ENCODE data around the gene ZNF804B. TPM values are rescaled to one million over a fixed set of nuclear protein-coding genes. Genes with fewer than 3 reads are reported as not detected.

ZNF804B gene
- total and polyA plus RNA-seq, 8 donors = 0.37 TPM; not detected in 7

- no peak for DNase-seq
- H3K27me3 ChIP-seq = no peaks in the 10 kb centered on the region
- H3K9me3 ChIP-seq = no peaks in the 10 kb centered on the region
- H3K4me1 ChIP-seq = no peaks in the 10 kb centered on the region
- H3K36me3 ChIP-seq = no peaks in the 10 kb centered on the region
- H3K27ac ChIP-seq = no peak overlapping the region
- no peak overlapping the region for H3K4me3 ChIP-seq
- intact Hi-C loops (cut with DNase I; ENCODE audit: low total_unique reads) = no loop called here
- no peak for TF ChIP-seq EP300 (IDR thresholded peaks at IDR 0.05)
- no peak for TF ChIP-seq POLR2A (IDR thresholded peaks at IDR 0.05)
- TF ChIP-seq CTCF (IDR thresholded peaks at IDR 0.05) = no peak
- TF ChIP-seq POLR2AphosphoS5 (IDR thresholded peaks at IDR 0.05) = no peak
Measured at GRCh38 chr7:89103564-89103963, 344.1 kb downstream of the ZNF804B start.

- no peak for TF ChIP-seq POLR2A (IDR thresholded peaks at IDR 0.05)
Measured at GRCh38 chr7:89104748-89105685, 345.5 kb downstream of the ZNF804B start.

GRCh38 chr7:89123871-89124270, 364.4 kb downstream of the ZNF804B start:
- Histone ChIP-seq H3K27me3 (no peaks in the 10 kb centered on the region), H3K36me3 (no peaks in the 10 kb centered on the region), H3K27ac (no peak overlapping the region), H3K4me1 (no peaks in the 10 kb centered on the region), H3K4me3 (no peak overlapping the region), H3K9me3 (no peaks in the 10 kb centered on the region)
- no peak for DNase-seq
- WGBS, 5 donors = 39 to 54% (median 50%) methylated on average over 2 of the region's 2 CpGs
- TF ChIP-seq CTCF (IDR thresholded peaks at IDR 0.05) (no peak), POLR2A (IDR thresholded peaks at IDR 0.05) (no peak), POLR2AphosphoS5 (IDR thresholded peaks at IDR 0.05) (no peak), EP300 (IDR thresholded peaks at IDR 0.05) (no peak)
- intact Hi-C loops (cut with DNase I; ENCODE audit: low total_unique reads) = no loop called here

More at GRCh38 chr7:89104748-89105685, 345.5 kb downstream of the ZNF804B start:
- H3K4me1 ChIP-seq = no peaks in the 10 kb centered on the region
- no peak overlapping the region for H3K27ac ChIP-seq
- H3K9me3 ChIP-seq = no peaks in the 10 kb centered on the region
- no peak overlapping the region for H3K4me3 ChIP-seq
- 77 to 86% (median 79%) methylated on average over 6 of the region's 6 CpGs for WGBS, 5 donors
- H3K27me3 ChIP-seq = no peaks in the 10 kb centered on the region
- DNase-seq = no peak
- no peaks in the 10 kb centered on the region for H3K36me3 ChIP-seq
- intact Hi-C loops (cut with DNase I; ENCODE audit: low total_unique reads) = no loop called here

GRCh38 chr7:89129600-89130375, 370.3 kb downstream of the ZNF804B start:
- intact Hi-C loops (cut with DNase I; ENCODE audit: low total_unique reads) = no loop called here
- no peak overlapping the region for H3K4me3 ChIP-seq
- WGBS, 5 donors = 63 to 81% (median 72%) methylated on average over 2 of the region's 2 CpGs
- no peak overlapping the region for H3K27ac ChIP-seq
- TF ChIP-seq POLR2AphosphoS5 (IDR thresholded peaks at IDR 0.05) (no peak), POLR2A (IDR thresholded peaks at IDR 0.05) (no peak), CTCF (IDR thresholded peaks at IDR 0.05) (no peak), EP300 (IDR thresholded peaks at IDR 0.05) (no peak)
- no peaks in the 10 kb centered on the region for H3K9me3 ChIP-seq
- DNase-seq = no peak
- no peaks in the 10 kb centered on the region for H3K4me1 ChIP-seq
- no peaks in the 10 kb centered on the region for H3K27me3 ChIP-seq
- no peaks in the 10 kb centered on the region for H3K36me3 ChIP-seq
